Retina (tissue), 1 donor: ENCODE data around the gene NPR3.

Source experiments
- DNase-seq: peaks from one replicate; pipeline ENCODE4 v3.0.0-alpha.2; 2016

The NPR3 gene

DNA sequence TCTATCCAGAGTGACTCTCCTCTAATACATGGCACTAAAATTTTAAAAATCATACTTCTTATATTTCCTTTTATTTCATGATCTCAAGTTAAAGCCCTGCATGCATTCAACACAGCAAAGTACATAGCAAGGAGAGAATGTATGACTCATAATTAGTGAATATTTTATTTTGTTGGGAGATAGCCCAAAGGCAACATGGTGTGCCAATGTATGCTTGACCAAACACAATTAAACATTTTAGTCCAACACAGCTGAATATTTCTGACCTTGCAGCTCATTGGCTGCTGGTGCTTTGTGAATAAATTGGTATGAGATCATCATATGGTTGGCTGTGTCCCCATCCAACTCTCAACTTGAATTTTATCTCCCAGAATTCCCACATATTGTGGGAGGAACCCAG is 103.5 kb downstream of the NPR3 start:
- no peak for DNase-seq

DNA sequence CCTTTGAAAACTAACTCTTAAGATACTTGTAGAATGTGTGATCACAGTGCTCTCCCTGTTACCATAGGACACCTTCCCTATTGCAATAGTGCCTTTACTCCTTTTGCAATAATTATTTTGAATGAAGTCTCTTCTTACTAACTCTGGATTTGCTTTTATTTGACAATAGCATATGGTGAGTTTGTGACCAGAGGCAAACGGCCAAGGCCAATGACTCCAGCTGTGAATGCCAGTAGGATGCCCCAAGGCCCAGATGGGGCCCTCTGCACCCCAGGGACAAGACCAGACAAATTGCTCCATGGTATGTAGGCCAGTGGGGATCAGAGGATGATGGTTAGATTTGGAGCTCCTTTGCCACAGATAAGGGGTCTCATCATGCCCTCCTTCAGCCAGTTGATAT is 116.9 kb downstream of the NPR3 start:
- no peak for DNase-seq

DNA sequence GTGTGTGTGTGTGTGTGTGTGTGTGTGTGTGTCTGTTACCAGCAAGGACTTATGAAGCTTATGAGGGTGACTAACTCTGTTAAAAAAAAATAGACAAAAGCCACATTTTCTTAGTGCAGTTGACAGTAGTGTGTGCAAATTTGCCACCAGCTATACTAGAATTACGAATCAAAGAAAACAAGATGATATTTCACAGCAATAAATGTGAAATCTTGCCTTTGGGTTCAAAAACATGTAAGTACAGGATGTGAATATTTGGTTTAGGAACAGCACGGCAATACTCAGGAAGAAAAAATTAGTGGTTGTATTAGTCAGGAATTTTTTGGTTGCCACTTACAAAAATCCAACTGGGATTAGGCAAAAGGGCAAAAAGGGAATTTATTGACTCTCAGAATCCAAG is 117.4 kb downstream of the NPR3 start:
- no peak for DNase-seq

DNA sequence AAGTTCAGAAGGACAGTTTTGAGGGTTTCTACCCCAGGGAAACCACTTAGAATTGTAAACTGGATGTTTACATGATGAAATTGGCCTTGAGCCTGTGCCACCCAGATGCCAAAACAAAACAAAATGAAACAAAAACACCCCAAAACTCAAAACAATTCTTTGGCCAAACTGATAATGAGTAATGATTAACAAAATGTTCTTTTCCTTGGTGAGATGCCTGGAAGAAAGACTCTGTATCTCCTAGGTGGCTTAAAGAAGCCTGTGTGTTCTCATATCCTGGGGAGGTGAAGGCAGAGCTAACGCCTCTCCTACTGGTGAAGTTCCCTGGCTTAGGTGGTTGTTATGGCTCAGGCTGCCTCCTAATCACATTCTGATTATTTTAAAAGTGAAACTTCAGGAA is 120.5 kb downstream of the NPR3 start:
- no peak for DNase-seq

DNA sequence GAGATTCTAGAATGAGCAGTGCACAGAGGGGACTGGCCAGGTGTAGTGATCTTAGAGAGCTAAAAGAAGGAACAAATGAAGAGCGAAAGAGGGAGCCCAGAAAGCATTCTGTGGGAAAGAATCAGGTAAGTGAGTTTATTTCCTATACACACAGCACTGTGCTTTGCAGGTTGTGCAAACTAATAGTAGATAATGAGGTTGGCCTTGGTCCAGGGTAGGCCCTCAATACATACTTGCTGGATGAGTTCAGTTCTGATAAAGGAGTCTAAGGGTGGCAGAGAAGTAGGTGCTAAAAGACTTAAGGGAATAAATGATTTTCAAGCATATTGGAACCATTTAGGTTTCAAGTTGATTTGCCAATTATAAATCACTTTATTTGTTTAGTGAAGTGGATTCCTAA is 122.0 kb downstream of the NPR3 start:
- no peak for DNase-seq

DNA sequence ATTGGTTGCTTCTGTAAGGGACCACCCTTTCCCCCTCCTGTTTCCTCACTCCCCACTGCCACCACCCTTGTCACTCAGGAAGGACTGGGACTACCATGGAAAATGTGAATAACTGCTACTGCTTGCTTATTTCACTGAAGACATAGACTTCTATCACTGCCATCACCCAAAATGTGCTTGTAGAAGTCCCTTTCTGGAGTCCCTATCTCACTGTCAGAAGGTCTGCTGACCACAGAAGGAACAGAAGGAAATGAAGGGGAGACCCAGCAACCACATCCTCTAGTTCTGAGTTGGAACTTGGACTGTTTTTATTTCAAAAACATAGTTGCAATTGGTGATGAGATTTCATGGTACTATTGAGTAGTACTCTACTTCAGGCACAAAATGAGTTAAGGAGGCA is 122.5 kb downstream of the NPR3 start:
- no peak for DNase-seq

DNA sequence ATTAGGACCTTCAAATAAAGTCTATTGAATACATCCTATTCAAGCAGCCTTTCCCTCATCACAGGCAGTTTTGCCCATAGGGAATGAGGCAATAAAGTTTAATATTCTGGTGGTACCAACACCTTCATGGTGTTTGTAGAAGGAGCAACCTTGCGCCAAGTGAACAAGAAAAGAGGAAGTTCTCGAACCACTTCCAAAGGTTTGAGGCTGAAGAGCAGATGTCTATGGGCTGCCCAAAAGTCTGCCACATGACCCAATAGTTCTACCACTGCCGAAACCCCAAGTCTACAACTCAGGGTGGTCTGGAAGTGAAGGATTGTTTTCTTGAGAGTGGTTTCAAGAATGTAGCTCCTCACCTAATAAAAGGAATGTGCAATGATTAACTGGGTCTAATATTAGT is 123.1 kb downstream of the NPR3 start:
- no peak for DNase-seq

DNA sequence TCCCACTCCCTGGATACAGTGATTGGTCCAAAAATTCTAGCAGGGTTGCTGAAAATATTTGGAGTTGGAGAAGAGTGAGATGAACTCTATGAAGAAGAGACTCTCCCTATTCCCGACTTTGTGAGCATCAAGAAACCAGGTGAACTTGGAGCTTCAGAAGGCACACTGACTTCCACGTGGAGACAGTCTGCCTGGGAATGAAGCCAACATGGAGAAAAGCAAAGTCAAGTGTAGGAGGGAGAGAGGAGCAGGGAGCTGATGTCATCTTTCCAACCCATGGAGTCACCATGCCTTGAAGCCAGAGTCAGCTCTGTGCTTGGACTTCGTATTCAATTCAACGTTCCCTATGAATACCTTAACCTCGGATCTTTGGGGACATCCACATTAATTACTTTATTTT is 125.1 kb downstream of the NPR3 start:
- DNase-seq, result no peak

DNA sequence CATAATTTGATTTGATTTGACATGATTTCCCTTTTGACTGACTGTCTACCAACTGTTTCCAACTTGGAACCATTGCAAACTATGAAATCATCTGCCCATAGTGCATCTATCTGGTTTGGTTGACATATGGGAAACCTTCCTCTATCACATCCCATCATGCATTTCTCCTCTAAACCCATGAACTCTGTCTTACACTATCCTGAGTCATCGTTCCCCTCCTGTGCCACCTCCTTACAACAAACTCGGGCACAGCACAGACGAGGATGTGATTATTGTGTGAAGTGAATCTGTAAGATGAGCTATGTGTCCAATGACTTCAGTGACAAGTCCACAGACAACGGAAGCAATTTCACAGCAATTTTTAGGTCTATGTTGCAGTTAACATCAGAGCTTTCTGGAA is 126.1 kb downstream of the NPR3 start:
- DNase-seq, result no peak

DNA sequence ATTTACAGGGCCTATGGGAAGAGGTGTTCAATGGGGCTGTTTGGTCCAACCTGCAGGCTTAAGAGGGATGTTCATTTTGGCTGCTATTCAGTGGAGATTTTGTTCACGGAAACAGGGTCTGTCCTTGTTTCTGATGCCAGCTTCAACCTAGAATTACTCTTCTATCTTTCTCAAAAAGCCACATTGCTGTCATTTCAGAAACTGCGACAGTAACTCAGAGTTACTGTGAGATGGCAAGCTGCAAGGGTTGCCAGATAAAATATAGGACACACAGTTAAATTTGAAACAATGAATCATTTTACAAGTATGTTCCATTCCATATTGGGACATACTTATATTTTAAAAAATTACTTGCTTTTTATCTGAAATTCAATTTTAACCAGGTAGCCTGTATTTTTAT is 128.0 kb downstream of the NPR3 start:
- DNase-seq, result no peak

DNA sequence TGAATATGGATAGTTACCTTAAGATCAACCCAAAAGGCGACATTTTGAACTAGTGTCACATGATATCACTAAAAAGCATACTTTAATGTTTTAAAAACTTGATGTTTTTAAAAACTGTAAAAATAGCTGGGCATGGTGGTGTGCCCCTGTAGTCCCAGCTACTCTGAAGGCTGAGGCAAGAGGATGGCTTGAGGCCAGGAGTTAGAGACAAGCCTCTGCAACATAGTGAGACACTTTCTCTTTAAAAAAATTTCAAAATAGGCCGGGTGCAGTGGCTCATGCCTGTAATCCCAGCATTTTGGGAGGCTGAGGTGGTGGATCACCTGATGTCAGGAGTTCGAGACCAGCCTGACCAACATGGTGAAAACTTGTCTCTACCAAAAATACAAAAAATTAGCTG is 129.5 kb downstream of the NPR3 start:
- no peak for DNase-seq
